ENCODE measurements around the gene CDKN2B.
"Not testable (repeated sequence)": the region's sequence is repeated elsewhere in the genome, so short reads cannot be mapped to it uniquely, and the experiment has no call there.

The CDKN2B gene

GRCh38 chr9:22008717-22009505 is at the start of gene CDKN2B:
CDKN2B (minus strand) TSS chr9:22009305; CDS start chr9:22008953, 352 bp downstream.
- peak; percentile 92 for DNase-seq (ENCODE audit: low spot score)

GRCh38 chr9:22057972-22058371 is 48.9 kb upstream of the CDKN2B start:
- DNase-seq (ENCODE audit: low spot score): not testable (repeated sequence)

GRCh38 chr9:22056402-22056801 is 47.3 kb upstream of the CDKN2B start:
- DNase-seq (ENCODE audit: low spot score): no peak

GRCh38 chr9:22055090-22055489 is 46.0 kb upstream of the CDKN2B start:
- DNase-seq (ENCODE audit: low spot score): no peak

- DNase-seq (ENCODE audit: low spot score): no peak
These were observed 45.4 kb upstream of the CDKN2B start for GRCh38 chr9:22054529-22054928.

GRCh38 chr9:22054076-22054475 is 45.0 kb upstream of the CDKN2B start:
- DNase-seq (ENCODE audit: low spot score): no peak

GRCh38 chr9:22053178-22053577 is 44.1 kb upstream of the CDKN2B start:
- DNase-seq (ENCODE audit: low spot score): no peak

- peak; percentile 35 for DNase-seq (ENCODE audit: low spot score)
These were observed 43.4 kb upstream of the CDKN2B start for GRCh38 chr9:22052376-22052945.

- DNase-seq (ENCODE audit: low spot score): no peak
These were observed 41.8 kb upstream of the CDKN2B start for GRCh38 chr9:22050924-22051323.

- no peak for DNase-seq (ENCODE audit: low spot score)
These were observed 40.3 kb upstream of the CDKN2B start for GRCh38 chr9:22049411-22049810.

- no peak for DNase-seq (ENCODE audit: low spot score)
These were observed 38.5 kb upstream of the CDKN2B start for GRCh38 chr9:22047596-22047995.

GRCh38 chr9:22046243-22046885 is 37.3 kb upstream of the CDKN2B start:
- no peak for DNase-seq (ENCODE audit: low spot score)

GRCh38 chr9:22045423-22045822 is 36.3 kb upstream of the CDKN2B start:
- no peak for DNase-seq (ENCODE audit: low spot score)

- DNase-seq (ENCODE audit: low spot score): no peak
These were observed 35.5 kb upstream of the CDKN2B start for GRCh38 chr9:22044583-22044982.

GRCh38 chr9:22043928-22044327 is 34.8 kb upstream of the CDKN2B start:
- no peak for DNase-seq (ENCODE audit: low spot score)

GRCh38 chr9:22041775-22042174 is 32.7 kb upstream of the CDKN2B start:
- DNase-seq (ENCODE audit: low spot score): no peak

GRCh38 chr9:22041344-22041743 is 32.2 kb upstream of the CDKN2B start:
- DNase-seq (ENCODE audit: low spot score): no peak

GRCh38 chr9:22040760-22041159 is 31.7 kb upstream of the CDKN2B start:
- no peak for DNase-seq (ENCODE audit: low spot score)

- no peak for DNase-seq (ENCODE audit: low spot score)
These were observed 30.2 kb upstream of the CDKN2B start for GRCh38 chr9:22039258-22039657.

- DNase-seq (ENCODE audit: low spot score): no peak
These were observed 29.0 kb upstream of the CDKN2B start for GRCh38 chr9:22037954-22038690.

GRCh38 chr9:22036866-22037626 is 27.9 kb upstream of the CDKN2B start:
- no peak for DNase-seq (ENCODE audit: low spot score)

GRCh38 chr9:22035591-22036011 is 26.5 kb upstream of the CDKN2B start:
- no peak for DNase-seq (ENCODE audit: low spot score)

Measured in globus pallidus (tissue), 1 donor.